Kidney epithelial cell (primary cell): ENCODE measurements around the gene AGL. TPM values are rescaled to one million over a fixed set of nuclear protein-coding genes. Genes with fewer than 3 reads are reported as not detected.

ENCODE experiments used
- DNase-seq: peaks from one replicate; pipeline ENCODE4 v3.0.0-alpha.2; 2010; ENCODE audit warnings: low read depth
- H3K27me3 ChIP-seq: 2 replicates; pipeline ENCODE4 v1.6.0; 2011; ENCODE audit warnings: low read length; ENCODE audit not compliant: control insufficient read depth, insufficient read depth
- H3K36me3 ChIP-seq: 2 replicates; pipeline ENCODE4 v1.5.1; 2011; ENCODE audit warnings: low read length; ENCODE audit not compliant: control insufficient read depth, insufficient read depth
- H3K4me3 ChIP-seq: 2 replicates; pipeline ENCODE4 v1.5.1; 2011; ENCODE audit warnings: low read depth, mild to moderate bottlenecking, control low read depth, low read length
- CTCF ChIP-seq: IDR thresholded peaks from 2 replicates; pipeline ENCODE4 v1.5.1; 2011; ENCODE audit warnings: mild to moderate bottlenecking, moderate library complexity, low read length, control low read depth, inconsistent platforms; ENCODE audit not compliant: insufficient read depth, poor library complexity, severe bottlenecking
- total RNA-seq: library from RNA; depleted of rRNA; stranded (reverse); fragments of >200 nt; gene quantifications from 2 replicates; pipeline ENCODE4 v1.2.3, GENCODE V29; 2015

The AGL gene
- total RNA-seq, 1 donor from 2014 or later = 15.4 TPM

DNA sequence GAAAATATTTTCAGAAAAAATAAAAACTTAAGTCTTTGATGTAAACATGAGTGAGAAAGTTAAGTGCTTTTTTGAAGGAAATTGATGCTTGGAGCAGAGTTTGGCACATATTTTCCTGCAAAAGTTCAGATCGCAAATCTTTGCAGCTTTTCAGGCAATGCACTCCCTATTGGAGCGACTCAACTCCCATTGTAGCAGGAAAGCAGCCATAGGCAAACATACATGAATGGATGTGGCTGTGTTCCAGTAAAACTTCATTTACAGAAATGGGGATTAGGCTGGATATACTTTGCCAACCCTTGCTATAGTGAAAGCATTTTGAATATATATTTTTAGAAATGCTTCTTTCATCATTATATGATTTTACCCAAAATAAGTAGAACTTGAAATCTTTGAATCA is 8.1 kb downstream of the AGL start:
- no peak for DNase-seq
- Histone ChIP-seq H3K36me3 (no peaks in the 10 kb centered on the region), H3K27me3 (no peaks in the 10 kb centered on the region), H3K4me3 (no peak overlapping the region)
- no peak for TF ChIP-seq CTCF

GRCh38 chr1:99858881-99859280 is 8.7 kb downstream of the AGL start:
- Histone ChIP-seq H3K36me3 (no peaks in the 10 kb centered on the region), H3K4me3 (no peak overlapping the region), H3K27me3 (no peaks in the 10 kb centered on the region)
- TF ChIP-seq CTCF = no peak
- no peak for DNase-seq

DNA sequence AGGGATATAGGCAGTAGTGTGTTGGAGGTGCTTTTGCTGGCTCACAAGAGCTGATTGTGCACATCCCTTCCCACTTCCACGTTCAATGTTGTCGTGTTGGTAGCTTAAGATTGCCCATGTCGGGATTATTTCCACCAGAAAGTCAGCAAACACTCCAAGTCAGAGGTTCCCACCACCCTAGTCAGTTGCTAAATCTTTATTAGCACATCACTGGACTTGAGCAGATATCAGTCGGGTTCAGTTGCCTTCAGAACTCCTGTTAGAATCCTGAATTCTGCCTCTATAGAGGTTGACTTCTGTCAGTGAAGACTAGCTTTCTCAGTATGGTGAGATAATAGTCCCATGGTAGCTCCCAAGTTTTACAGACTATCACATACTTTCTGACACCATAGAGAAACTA is 10.5 kb downstream of the AGL start:
- DNase-seq = no peak
- no peak for TF ChIP-seq CTCF
- no peaks in the 10 kb centered on the region for H3K27me3 ChIP-seq
- H3K36me3 ChIP-seq = no peaks in the 10 kb centered on the region
- no peak overlapping the region for H3K4me3 ChIP-seq

- DNase-seq = no peak
- TF ChIP-seq CTCF = no peak
- Histone ChIP-seq H3K4me3 (no peak overlapping the region), H3K36me3 (no peaks in the 10 kb centered on the region), H3K27me3 (no peaks in the 10 kb centered on the region)
Measured at GRCh38 chr1:99867682-99868081, 17.5 kb downstream of the AGL start.

- TF ChIP-seq CTCF = no peak
- no peak overlapping the region for H3K4me3 ChIP-seq
- no peak for DNase-seq
- H3K36me3 ChIP-seq = no peaks in the 10 kb centered on the region
- no peaks in the 10 kb centered on the region for H3K27me3 ChIP-seq
Measured at GRCh38 chr1:99869304-99869703, 19.1 kb downstream of the AGL start.

GRCh38 chr1:99869723-99870122 is 19.6 kb downstream of the AGL start:
- no peaks in the 10 kb centered on the region for H3K27me3 ChIP-seq
- no peak for TF ChIP-seq CTCF
- H3K4me3 ChIP-seq = no peak overlapping the region
- no peak for DNase-seq
- H3K36me3 ChIP-seq = no peaks in the 10 kb centered on the region
